Measurements from ENCODE around the gene TMEM204.

TMEM204 gene

DNA sequence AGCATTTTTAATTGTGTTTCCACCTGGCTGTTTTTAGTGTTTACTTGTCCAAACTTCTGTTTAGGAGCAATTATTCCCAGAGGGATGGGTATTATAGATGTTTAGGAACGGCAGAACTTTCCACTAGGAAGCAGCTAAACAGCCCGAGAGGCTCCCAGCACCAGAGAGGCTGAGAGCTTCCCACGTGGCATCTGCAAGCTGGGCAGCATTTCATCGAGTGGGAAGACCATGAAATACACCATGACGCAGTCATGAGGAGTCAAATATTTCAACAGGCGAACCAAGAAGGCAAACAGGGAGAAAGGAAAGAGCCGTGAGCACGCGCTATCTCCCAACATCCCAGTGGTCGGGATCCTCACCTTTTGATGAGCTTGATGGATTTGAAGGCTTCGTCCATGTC lies 24.1 kb downstream of the TMEM204 start:
- no peak for DNase-seq (ENCODE audit: low spot score)

GRCh38 chr16:1559446-1559975 lies 26.0 kb downstream of the TMEM204 start:
- DNase-seq (ENCODE audit: low spot score), result peak; percentile 37

DNA sequence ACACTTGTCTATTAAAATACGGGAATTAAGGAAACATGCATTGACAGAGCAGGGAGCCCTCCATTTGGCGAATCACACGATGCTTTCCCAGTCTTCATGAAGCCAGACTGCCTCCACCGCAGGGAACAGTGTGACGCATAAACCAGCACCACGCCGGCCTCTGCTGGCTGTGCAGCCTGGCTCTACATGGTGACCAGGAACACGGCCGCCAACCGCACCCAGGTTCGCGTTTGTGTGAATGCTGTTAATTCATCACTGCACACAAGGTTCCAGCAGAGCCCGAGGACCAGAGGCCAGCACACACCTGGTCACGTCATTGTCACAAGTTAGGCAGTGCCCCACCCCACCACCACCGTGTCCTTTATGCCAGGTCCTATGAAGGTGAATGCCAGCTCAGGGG lies 26.7 kb downstream of the TMEM204 start:
- no peak for DNase-seq (ENCODE audit: low spot score)

- DNase-seq (ENCODE audit: low spot score), result no peak
Measured at GRCh38 chr16:1560866-1561265, 27.4 kb downstream of the TMEM204 start.

DNA sequence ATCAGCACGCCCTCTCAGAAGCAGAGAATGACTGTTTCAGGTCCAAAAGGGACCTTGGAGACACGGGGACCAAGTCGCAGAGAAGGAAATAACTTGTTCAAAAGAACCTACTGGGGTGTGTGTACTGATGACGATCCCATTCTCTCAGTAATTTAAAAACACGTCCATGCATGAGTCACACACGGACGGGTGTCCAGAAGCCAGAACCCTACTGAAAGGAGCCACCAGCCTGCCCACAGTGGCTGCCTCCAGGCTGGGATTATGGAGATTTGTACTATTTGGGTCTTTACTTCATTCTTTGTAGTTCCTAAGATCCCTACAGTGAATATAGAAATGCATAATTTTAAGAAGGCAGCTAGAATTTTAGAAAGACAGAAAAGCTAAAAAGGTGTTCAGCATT lies 27.8 kb downstream of the TMEM204 start:
- no peak for DNase-seq (ENCODE audit: low spot score)

- no peak for DNase-seq (ENCODE audit: low spot score)
Measured at GRCh38 chr16:1561836-1562235, 28.4 kb downstream of the TMEM204 start.

GRCh38 chr16:1563786-1564185 lies 30.3 kb downstream of the TMEM204 start:
- no peak for DNase-seq (ENCODE audit: low spot score)

- no peak for DNase-seq (ENCODE audit: low spot score)
Measured at GRCh38 chr16:1564325-1564724, 30.9 kb downstream of the TMEM204 start.

GRCh38 chr16:1565083-1565805 lies 31.8 kb downstream of the TMEM204 start:
- DNase-seq (ENCODE audit: low spot score), result no peak

GRCh38 chr16:1567988-1568387 lies 34.5 kb downstream of the TMEM204 start:
- DNase-seq (ENCODE audit: low spot score), result no peak

DNA sequence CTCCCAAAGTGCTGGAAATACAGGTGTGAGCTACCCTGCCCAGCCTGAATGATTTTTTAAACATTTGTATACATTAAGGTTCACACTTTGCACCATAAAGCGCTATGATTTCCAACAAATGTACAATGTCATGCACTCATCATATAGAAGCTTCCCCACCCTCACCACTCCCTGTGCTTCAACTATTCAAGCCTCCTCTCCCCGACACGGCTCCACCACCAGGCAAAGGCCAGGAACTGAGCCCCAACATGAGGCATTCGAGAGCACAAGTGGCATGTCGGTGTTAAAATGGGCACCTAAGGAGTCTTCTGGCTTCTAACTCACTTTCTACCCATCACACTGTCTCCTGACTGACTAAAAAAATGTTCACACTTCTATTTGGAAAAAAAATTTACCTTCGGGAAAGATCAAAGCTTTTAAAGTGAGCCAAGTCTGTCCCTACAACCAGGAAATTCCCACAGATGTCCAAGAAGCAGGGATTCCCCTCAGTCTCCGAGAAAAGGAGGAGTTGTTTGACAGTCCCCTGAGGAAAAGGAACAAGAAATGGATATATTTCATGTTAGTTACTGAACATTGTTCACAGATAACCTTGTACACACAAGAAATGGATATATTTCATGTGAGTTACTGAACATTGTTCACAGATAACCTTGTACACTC lies 37.7 kb downstream of the TMEM204 start:
- DNase-seq (ENCODE audit: low spot score), result no peak

- DNase-seq (ENCODE audit: low spot score), result no peak
Measured at GRCh38 chr16:1572673-1573072, 39.2 kb downstream of the TMEM204 start.

DNA sequence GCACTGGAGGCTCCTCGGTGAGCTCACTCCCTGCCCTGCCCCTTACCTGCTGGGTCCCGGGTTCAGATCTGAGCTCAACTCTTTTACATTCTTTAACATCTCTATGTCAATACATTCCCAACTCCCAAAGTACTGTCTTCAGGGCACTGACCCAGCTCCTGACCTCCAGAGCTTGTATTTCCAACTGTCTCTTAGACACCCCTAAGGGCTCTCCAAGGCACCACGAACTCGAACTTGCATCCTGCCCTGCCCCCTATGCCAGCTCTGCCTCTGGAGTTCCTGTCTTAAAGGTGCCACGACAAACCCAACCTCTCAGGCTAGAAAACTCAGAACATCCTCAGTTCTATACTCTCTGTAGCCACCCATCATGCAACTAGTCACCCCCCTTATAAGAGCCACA lies 39.8 kb downstream of the TMEM204 start:
- DNase-seq (ENCODE audit: low spot score), result no peak

DNA sequence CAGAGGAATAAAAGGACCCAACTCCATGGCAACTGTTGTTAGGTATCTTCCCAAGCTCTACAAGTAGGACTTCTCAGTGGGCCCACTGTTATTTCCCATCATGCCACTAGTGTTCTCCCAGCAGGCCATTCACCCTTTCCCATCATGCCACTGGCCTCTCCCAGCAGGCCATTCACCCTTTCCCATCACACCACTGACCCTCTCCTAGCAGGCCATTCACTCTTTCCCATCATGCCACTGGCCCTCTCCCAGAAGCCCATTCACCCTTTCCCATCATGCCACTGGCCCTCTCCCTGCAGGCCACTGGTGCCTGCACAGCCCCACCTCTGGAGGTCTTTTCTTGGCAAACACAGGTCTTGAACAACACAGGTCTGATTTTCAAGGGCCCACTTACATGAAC lies 42.1 kb downstream of the TMEM204 start:
- no peak for DNase-seq (ENCODE audit: low spot score)

- no peak for DNase-seq (ENCODE audit: low spot score)
Measured at GRCh38 chr16:1579214-1579613, 45.7 kb downstream of the TMEM204 start.

DNA sequence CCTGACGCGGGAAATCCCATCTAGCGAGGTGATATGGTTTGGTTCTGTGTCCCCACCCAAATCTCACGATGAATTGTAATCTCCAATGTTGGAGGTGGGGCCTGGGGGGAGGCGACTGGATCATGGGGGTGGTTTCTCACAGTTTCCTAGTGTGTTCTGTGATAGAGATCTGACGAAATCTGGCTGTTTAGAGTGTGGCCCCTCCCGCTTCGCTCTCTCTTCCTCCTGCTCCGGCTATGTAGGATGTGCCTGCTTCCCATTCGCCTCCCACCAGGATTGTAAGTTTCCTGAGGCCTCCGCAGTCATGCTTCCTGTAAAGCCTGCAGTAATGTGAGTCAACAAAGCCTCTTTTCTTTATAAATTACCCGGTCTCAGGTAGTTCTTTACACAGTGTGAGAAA lies 46.8 kb downstream of the TMEM204 start:
- no peak for DNase-seq (ENCODE audit: low spot score)

GRCh38 chr16:1580956-1581355 lies 47.5 kb downstream of the TMEM204 start:
- DNase-seq (ENCODE audit: low spot score), result no peak

DNA sequence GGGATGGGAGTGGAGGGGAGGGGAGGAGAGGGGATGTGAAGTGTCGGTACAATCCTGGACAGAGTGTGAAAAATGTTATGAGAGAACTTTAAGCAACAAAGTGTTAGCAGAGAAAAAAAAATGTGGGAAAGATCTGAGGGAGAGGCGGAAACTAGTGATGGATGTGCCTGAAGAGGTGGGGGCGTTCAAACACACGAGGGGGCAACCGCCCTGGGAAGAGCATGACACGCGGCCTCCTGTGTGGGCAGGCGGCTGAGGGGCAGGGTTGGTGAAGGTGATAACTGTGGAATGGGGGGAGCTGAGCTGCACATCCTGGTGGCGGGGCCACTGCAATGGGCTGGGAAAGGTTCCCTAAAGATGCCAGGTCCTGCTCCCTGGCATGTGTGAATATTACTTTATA lies 48.3 kb downstream of the TMEM204 start:
- DNase-seq (ENCODE audit: low spot score), result no peak

GRCh38 chr16:1583180-1583579 lies 49.7 kb downstream of the TMEM204 start:
- no peak for DNase-seq (ENCODE audit: low spot score)

GRCh38 chr16:1584926-1585484 lies 51.5 kb downstream of the TMEM204 start:
- DNase-seq (ENCODE audit: low spot score), result no peak

DNA sequence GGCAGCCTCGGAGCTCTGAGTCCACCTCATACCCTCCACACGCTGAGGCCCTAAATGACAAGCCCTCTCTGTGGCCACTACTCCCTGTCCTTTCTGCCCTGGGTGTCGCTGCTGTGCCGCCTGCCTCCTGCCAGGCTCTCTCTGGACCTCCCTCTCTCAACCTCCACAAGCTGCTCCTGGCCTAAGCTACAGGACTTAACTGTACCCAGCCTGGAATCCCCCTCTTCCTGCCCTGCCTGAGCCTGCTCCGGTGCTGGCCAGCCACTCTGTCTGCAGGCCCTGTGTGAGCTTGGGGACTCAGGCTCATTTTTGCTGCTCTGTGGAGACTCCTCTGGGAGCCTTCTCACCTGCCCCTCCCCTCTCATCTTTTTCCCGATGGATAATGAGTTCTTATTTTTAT lies 56.9 kb downstream of the TMEM204 start:
- no peak for DNase-seq (ENCODE audit: low spot score)

DNA sequence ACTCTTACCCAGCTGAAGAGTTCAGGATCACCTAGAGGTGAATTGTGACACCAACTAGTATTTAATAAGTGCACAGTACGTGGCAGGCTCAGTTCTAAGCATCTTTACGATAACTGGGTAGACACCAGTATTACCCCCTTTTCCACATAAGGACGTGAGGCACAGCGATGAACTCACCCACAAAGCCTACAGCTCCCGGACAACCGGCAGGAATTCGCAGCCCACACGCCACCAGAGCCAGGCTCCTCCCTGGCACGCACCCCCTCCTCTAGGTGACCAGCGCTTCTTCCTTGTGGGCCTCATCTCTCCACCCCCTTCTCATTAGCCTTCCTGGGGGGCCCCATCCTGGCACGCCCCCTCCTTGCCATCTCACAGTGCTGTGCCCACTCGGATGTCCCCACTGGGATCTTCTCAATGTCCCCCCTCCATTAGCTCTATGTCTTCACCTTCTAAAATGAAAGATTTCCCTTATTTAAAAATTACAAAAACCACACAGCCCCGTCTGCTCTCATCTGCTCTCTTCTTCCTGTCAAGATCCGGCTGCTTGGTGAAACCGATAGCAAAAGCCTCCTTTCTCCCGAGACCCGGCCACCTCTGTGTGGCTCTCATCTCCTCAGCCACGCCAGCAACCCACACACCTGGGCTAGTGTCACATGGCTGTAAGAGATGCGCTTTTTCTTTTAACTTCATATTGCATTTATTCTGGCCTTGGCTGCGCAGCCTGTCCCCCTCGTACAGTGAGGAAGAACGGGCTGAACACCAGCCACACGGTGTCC lies 57.7 kb downstream of the TMEM204 start:
- no peak for DNase-seq (ENCODE audit: low spot score)

DNA sequence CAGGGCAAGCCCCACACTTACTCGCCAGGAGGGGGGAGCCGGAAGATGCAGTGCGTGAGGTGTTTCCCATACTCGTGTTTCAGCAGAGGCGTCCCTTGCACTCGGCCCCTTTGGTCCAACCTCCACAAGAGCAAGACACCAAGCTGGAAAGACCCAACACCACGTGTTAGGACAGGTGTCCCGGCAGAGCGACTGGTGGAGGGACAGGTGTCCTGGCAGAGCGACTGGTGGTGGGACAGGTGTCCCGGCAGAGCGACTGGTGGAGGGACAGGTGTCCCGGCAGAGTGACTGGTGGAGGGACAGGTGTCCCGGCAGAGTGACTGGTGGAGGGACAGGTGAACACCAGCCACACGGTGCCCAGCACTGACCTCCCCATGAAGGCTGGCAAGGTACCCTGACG lies 59.0 kb downstream of the TMEM204 start:
- no peak for DNase-seq (ENCODE audit: low spot score)

Measured in CD4-positive, alpha-beta T cell treated with Interleukin-15 for 4 hours (primary cell).